Hematopoietic multipotent progenitor cell treated with erythropoietin and hydrocortisone succinate and interleukin-3 and kit ligand, for 17 days (in vitro differentiated cells): ENCODE results near the gene AKAP9.
"Not testable (repeated sequence)": the region's sequence is repeated elsewhere in the genome, so short reads cannot be mapped to it uniquely, and the experiment has no call there.

ENCODE experiments used
- DNase-seq: peaks from one replicate; pipeline ENCODE4 v3.0.0-alpha.2; 2015; ENCODE audit warnings: low spot score

AKAP9 gene

DNA sequence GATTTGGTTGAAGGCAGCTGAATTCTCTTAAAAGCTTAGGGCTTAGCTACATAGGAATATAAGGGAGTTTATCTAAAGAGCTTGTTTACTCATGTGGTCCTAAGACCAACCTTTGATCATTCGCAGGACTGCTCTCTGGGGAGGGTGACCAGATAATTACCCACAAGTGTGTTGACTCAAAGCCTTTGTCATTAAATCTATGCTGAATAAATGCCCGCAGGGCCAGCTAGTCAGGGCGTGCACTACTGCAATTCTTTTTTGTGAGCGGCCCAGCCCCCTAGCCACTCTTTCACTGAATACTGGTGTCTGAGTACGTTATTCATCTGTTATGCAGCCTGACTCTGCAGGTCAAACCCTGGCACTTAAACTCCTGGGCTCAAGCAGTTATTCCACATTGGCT, 69.6 kb downstream of the AKAP9 start:
- DNase-seq: no peak

DNA sequence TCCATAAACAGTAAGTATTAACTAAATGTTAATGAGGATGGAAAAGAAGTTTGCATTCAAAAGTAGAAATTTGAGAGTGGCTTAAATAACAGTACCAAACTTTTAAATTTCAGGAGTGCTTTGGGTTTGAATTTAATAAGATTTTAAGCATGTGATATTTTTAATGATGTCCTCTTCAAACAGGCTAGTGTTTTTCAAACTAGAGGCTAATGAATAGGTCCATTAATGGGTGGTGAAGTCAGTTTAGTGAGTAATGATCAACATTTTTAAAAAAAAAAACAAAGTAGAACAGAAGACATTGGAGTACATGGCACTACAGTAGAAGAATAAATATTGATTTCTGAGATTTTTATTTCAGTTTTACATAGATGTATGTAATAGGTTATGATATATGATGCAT, 72.9 kb downstream of the AKAP9 start:
- DNase-seq: no peak

DNA sequence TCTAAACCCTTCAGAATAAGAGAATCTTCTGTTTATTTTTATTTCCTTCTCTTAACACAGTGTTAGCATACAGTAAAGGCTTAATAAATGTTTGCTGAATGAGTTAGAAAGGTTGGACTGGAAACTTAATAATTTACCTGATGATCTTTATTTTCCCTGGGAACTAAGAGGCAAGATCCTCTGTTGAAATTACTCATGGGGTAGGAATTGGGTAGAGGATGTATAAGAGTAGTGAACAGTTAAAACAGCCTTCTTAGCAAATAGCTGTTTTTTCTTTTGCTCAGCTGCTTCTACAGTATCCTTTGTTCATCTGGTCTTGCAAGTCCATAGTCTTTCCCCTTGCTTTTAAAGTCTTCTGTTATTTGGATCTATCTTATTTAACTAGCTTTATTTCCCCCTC, 80.0 kb downstream of the AKAP9 start:
- no peak for DNase-seq

DNA sequence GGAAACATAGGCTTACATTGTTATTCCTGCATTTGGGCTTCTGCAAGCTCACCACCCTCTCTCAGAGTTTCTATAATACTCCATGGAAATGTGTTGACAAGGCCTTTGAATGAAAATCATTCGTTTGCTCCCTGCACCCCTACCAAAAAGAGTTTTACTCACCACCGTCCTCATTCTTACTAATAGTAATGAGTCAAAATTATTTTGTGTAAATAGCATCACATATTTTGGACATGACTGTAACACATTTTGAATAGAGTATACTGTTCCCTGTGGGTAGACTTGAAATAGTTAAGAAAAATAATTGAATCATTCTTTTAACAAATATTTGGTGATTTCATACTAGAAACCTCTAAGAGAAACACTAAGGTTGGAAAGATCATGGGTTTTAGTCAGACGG, 84.6 kb downstream of the AKAP9 start:
- DNase-seq: no peak

DNA sequence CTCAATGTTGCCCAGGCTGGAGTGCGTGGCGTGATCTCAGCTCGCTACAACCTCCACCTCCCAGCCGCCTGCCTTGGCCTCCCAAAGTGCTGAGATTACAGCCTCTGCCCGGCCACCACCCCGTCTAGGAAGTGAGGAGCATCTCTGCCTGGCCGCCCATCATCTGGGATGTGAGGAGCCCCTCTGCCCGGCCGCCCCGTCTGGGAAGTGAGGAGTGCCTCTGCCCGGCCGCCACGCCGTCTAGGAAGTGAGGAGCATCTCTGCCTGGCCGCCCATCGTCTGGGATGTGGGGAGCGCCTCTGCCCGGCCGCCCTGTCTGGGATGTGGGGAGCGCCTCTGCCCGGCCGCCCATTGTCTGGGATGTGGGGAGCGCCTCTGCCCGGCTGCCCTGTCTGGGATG, 86.0 kb downstream of the AKAP9 start:
- DNase-seq: not testable (repeated sequence)

DNA sequence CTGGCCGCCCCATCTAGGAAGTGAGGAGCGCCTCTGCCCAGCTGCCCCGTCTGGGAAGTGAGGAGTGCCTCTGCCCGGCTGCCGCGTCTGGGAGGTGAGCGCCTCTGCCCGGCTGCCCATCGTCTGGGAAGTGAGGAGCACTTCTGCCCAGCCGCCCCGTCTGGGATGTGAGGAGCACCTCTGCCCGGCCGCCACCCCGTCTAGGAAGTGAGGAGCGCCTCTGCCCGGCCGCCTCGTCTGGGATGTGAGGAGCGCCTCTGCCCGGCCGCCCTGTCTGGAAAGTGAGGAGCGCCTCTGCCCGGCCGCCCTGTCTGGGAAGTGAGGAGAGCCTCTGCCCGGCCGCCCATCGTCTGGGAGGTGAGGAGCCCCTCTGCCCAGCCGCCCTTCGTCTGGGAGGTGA, 86.5 kb downstream of the AKAP9 start:
- not testable (repeated sequence) for DNase-seq

DNA sequence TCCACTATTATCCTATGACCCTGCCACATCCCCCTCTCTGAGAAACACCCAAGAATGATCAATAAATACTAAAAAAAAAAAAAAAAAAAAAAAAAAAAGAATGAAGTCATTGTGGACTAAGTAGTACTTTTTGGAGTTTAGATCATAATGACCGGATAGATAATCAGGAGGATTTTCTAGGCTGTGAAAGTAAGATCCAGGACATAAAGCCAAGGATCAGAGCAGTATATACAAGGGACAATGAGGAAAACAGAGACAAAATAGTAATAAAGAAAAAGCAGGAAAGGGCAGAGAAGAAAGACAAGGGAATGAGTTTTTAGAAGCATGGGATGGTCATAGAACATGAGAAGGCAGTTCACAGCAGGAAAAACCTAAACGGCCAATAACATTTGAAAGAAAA, 87.6 kb downstream of the AKAP9 start:
- DNase-seq: no peak

DNA sequence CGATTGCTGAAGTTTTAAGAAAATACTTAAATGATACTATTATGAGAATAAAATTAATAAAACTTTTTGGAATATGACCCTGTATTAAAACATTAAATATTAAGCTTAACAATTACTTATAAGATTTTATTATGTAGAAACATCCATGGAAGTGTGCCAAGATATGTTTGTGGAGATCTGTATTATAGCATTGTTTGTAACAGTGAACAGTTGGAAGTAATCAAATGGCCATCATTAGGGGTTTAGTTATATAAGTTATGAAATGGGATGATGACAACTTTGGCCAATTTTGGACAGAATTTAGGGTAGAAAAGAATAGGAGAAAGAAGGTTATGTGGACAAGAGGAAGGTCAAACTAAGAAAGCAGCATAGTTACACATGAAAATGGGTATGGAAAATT, 88.0 kb downstream of the AKAP9 start:
- DNase-seq: no peak

DNA sequence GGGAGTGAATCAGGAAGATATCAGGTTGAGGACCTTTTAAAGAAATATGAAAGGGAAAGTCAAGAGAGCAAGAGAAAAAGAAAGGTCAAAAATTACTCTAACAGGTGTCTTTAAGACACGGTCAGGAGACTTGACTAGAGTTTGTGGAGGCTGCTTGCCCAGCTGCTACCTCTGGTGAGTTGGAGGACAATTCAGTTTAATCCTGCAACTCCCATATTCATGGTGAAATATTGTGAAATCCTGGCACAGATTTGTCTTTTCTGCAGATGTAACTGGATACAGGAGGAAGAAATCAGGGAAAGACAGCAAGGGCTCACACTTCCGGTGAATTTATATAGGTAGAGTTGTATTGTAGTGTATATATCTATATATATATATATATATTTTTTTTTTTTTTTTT, 93.5 kb downstream of the AKAP9 start:
- no peak for DNase-seq

DNA sequence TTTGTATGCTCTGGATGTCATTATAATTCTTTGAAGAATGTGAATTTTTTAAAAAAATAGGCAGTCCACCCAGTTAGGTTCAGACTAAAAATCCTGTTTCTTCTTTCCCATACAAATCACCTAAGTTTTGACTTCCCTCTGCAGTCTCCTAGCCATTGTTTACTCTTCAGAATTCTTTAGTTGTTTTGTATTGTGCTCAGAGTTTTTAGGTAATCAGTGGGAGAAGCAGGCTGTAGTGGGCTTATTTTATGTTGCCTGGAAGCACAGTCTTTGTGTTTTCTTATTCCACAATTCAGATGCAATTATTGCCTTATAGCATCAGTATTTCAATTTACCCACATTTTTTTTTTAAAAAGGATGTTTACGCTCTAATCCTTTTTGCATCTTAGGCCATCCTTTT, 94.9 kb downstream of the AKAP9 start:
- no peak for DNase-seq

DNA sequence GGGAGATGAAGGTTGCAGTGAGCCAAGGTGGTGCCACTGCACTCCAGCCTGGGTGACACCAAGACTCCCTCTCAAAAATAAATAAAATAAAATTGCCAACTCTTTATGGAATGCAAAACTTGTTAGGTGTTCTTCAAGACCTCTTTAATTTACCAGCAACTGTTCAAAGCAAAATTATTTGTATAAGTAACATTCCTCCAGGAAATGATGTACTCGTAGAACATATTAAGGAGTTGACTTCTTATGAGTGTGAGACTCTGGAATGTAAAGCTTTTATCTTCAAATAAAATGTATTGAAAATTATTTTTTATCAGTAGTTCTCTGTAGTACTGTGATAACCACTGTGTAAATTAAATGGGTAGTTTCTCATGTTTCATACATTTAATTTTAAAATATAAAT, 99.2 kb downstream of the AKAP9 start:
- DNase-seq: no peak

DNA sequence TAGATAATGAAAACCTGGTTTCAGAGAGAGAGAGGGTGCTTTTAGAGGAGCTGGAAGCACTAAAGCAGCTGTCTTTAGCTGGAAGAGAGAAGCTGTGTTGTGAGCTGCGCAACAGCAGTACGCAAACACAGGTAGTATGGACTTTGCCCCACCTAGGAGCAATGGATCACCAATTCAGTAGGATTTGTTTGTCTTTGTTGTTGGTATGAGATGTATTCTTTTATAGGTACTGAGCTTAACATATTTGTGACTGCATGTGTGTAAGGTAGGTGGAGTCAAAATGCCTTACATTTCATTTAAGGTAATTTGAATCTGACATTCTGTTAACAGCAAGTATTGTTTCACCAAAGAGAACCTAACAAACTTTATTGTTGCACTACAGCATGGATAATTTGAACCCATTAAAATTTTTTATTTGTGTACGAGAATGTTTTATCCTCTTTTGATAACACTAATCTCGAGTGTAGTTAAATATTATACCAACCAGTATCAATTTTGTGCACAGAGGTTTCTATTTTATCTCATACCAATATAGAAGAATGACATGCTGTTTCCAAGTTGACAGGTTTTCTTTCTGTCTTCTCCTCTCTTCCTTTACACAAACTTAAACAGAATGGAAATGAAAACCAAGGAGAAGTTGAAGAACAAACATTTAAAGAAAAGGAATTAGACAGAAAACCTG, 101.5 kb downstream of the AKAP9 start:
- DNase-seq: no peak

DNA sequence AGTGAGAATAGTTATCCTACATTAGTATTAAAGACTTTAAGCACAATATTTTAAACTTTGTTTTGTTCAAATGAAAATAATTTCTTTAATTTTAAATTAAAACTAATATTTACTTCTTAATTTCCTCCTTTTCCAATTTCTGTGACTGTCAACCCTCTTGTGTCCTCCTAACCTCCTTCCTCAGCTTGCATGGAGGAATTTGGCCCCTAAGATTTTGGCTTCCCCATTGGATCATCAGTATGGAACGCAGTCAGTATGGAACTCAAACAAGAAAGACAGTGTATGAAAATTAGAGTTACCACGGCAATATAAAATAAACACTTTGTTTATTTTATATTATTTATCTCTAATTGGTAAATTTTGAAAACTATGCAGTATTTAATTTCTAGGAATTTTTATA, 102.4 kb downstream of the AKAP9 start:
- no peak for DNase-seq

DNA sequence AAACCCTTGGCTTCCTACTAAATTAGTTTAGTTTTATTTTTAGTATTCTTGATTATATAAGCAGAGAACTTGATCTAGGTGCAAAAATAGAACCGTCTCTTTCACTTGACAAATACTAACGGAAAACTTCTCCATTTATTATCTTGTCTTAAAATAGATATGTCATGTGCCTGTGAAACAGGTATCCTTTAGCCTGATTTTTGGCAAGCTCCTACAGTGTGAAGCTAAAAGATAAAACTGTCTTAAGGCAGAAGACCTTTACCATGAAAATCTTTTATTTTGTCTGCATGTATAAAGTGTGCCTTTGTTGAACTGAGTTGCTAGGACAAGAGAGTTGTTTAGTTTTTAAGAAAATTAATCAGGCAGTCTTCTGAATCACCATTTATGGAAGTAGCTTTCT, 103.0 kb downstream of the AKAP9 start:
- no peak for DNase-seq

DNA sequence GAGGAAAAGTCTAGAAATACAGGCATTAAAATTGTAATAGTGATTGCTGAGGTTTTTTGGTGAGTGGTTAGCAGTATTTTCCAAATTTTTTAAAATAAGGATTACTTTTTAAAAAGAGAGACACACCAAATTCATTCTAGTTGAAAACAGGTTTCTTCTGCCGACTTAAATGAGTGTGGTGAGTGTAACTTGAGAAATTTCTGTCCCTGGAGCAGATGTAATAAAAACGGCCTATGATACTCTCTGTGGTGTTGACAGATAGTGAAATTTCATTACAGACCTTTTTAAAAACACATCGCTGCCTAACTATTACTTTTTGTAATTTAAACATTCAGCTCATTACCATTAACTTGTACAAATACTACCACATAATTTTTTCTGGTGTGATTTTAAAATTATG, 103.5 kb downstream of the AKAP9 start:
- no peak for DNase-seq

DNA sequence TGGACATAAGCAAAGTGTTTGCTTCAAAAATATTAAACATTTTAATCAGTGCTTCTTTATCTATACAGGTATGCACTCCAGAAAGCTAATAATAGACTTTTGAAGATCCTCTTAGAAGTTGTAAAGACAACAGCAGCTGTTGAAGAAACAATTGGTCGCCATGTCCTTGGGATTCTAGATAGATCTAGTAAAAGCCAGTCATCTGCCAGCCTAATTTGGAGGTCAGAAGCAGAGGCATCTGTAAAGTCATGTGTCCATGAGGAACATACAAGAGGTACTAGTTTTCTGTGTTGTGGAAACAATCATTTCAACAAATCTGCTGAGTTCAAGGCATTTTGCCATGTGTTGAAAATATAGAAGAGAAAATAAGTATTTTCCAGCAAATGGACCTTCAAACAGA, 104.3 kb downstream of the AKAP9 start:
- no peak for DNase-seq

DNA sequence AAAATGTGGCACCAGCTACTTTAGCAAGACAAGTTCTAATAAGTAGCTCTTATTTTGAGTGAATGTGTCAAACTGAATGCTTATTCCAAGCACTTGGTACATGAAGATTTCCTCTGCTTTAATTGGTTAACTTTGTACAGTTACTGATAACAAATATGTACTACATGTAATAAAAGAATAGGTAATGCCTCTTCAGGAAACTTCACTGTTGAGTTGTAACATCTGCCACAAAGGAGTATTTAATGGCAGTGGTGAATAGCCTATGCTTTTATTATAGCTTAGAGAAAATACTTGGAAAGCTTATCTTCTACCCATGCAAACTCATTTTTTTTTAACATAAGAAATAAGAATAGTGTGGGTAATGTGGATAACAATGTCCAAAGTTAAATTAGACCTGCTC, 111.0 kb downstream of the AKAP9 start:
- DNase-seq: no peak

DNA sequence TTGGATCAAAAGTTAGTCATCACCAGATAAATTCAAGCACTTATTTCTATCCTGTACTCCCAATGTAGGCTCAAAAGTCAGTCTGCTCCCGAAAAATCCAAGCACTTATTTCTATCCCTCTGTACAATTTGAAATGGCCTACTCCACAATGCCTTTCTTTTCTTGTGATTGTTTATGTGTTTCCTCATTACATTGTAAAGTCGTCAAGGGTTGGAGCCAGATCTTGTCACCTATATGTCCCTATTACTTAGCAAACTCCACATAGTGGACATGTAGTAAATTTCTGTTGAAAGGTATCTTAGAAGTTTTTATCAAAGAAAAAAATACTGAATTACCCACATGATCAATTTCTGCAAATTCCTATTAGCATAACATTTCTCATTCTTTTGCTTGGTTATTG, 111.5 kb downstream of the AKAP9 start:
- DNase-seq: no peak

DNA sequence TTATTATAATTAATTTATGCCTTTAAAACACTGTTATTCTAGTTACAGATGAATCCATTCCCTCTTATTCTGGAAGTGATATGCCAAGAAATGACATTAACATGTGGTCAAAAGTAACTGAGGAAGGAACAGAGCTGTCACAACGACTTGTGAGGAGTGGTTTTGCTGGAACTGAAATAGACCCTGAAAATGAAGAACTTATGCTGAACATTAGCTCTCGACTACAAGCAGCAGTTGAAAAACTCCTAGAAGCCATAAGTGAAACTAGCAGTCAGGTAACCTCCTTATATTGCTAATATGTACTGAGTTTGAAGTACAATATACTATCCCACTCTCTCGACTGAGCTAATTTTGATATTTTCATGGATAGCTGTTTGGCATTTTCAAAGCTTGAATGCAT, 112.0 kb downstream of the AKAP9 start:
- DNase-seq: no peak

DNA sequence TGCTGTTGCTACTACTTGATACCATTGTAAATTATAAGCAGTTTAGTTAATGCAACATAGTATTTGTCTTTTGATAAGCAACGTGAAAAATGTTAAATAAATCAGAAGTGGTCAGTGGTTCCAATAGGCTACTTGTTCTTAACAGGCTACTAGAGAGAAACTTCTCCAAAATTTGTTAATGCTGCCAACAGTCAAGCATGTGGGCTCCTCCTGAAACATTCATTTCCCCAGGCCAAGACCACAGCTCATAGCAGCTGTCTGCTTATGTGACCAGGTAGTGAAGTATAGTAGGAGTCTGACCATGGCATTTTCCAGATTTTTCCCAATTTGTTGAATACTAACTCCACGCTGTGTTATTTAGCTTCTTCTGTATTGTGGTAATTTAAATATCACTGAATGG, 112.7 kb downstream of the AKAP9 start:
- no peak for DNase-seq

DNA sequence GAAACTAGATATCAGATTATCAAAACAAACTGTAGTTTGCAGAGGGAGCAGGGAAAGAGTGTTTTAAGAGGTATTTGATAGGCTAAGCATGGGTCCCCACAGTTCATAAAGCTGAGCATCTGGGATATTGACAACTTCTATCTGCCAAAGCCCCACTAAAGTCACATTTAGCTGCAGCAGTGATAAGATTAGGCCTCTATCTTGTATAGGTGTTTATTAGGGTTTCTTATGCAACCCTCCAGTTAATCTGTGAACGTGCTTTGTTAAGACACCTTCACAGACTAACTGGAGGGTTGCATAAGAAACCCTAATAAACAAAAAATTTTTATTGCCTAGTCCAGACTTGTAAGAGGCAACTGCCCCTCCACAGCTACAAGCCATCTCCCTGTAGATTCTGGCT, 115.6 kb downstream of the AKAP9 start:
- no peak for DNase-seq

DNA sequence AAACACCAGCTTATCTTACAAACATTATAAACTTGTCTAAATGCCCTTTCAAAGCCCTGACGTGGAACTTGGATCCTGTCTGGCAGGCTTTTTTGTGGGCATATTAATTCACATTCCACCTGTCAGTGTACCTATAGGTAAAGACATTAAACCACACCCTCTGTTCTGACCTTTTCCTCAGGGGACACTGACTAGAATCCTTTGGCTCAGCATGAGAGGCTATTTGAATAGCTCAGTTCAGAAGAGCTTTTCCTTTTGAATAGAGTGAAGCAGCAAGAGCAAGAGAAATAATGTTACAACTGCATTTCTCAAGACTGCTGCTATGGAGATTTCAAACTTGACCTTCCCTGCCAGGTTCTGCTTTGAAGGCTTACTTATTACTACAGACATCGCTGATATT, 116.7 kb downstream of the AKAP9 start:
- no peak for DNase-seq

DNA sequence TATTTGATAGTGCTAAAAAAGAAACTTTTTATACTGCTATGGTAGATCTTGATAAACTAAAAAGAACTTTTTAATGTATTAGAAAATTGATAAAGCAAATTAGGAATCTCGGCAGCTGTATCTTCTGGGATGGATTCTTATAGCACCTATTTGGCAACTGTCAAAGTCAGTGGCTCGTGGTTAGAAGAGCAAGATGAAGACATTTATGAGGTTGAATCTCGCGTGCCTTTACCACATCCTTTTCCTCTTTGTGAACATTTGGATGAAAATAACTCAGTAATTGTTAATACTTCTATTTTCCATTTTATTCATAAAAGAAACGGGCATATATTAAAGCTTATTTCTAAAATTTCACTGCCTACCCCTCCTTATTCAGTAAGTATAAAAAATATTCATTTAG, 117.4 kb downstream of the AKAP9 start:
- DNase-seq: no peak

DNA sequence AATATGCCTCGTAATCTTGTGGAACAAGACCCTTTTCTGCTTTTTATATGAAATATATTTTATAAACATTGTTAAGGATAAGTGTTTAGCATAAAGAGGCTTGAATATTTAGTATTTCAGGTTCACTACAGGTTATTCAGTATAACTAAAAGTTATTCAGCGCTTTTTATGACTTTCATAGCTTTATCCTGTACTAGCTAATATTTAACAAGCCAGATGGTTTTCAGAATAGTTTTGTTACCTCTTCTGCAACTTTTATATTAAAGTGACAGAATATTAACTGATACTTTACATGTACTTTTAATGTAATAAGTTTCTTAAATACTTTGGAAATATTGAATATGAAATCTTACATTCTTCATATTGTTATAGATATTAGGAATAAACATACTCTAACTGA, 118.2 kb downstream of the AKAP9 start:
- DNase-seq: no peak

DNA sequence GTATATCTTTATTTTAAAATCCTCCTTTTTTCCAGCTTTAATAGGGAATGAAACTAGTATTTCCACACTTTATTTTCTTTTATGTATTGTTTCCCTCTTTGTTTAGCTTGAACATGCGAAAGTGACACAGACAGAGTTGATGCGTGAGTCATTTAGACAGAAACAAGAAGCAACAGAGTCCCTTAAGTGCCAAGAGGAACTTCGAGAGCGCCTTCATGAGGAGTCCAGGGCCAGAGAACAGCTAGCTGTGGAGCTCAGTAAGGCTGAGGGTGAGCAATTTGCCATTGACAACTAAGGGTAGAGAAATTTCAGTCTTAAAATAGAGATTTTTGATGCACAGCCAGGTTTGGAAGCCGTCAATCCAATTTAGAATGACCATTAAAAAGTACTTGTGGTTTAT, 120.5 kb downstream of the AKAP9 start:
- DNase-seq: no peak
